Dermis microvascular lymphatic vessel endothelial cell (primary cell): Measurements from ENCODE around the gene ZDHHC3. TPM values are rescaled to one million over a fixed set of nuclear protein-coding genes. Genes with fewer than 3 reads are reported as not detected.
"Not testable (repeated sequence)": the region's sequence is repeated elsewhere in the genome, so short reads cannot be mapped to it uniquely, and the experiment has no call there.

Experiments
- DNase-seq, 2 donors: peaks; one replicate each; pipeline versions ENCODE4 v3.0.0 to v3.0.0-alpha.2; 2010; ENCODE audit warnings: low read depth in 2 of 2
- total RNA-seq: library from RNA; depleted of rRNA; stranded (reverse); fragments of >200 nt; gene quantifications from 2 replicates; pipeline ENCODE4 v1.2.1, GENCODE V29; 2014

The ZDHHC3 gene
- total RNA-seq, 1 donor from 2014 or later = 55.8 TPM

GRCh38 chr3:44996556-44996969 lies 20.6 kb upstream of the ZDHHC3 start:
- no peak for DNase-seq

GRCh38 chr3:44995142-44995770 lies 19.3 kb upstream of the ZDHHC3 start:
- peak; percentile 75 to 81 for DNase-seq

- no peak for DNase-seq
Measured at GRCh38 chr3:44993471-44994205, 17.7 kb upstream of the ZDHHC3 start.

- peak in 1 of 2 donors; percentile 41 for DNase-seq
Measured at GRCh38 chr3:44992555-44993470, 16.8 kb upstream of the ZDHHC3 start.

- no peak for DNase-seq
Measured at GRCh38 chr3:44991326-44991725, 15.4 kb upstream of the ZDHHC3 start.

GRCh38 chr3:44989636-44990373 lies 13.8 kb upstream of the ZDHHC3 start:
- DNase-seq = no peak

GRCh38 chr3:44989141-44989540 lies 13.2 kb upstream of the ZDHHC3 start:
- no peak for DNase-seq

- DNase-seq = no peak
Measured at GRCh38 chr3:44988073-44988472, 12.1 kb upstream of the ZDHHC3 start.

GRCh38 chr3:44987332-44987731 lies 11.4 kb upstream of the ZDHHC3 start:
- no peak for DNase-seq

GRCh38 chr3:44986330-44986729 lies 10.4 kb upstream of the ZDHHC3 start:
- DNase-seq = not testable (repeated sequence)

- no peak for DNase-seq
Measured at GRCh38 chr3:44984335-44984734, 8.4 kb upstream of the ZDHHC3 start.

- DNase-seq = no peak
Measured at GRCh38 chr3:44983484-44983941, 7.5 kb upstream of the ZDHHC3 start.

- DNase-seq = no peak
Measured at GRCh38 chr3:44982817-44983216, 6.8 kb upstream of the ZDHHC3 start.

- DNase-seq = no peak
Measured at GRCh38 chr3:44981751-44982150, 5.8 kb upstream of the ZDHHC3 start.

GRCh38 chr3:44981220-44981619 lies 5.2 kb upstream of the ZDHHC3 start:
- DNase-seq = no peak

- DNase-seq = no peak
Measured at GRCh38 chr3:44974416-44974815, 1.6 kb downstream of the ZDHHC3 start.

- no peak for DNase-seq
Measured at GRCh38 chr3:44970926-44971490, 5.0 kb downstream of the ZDHHC3 start.

GRCh38 chr3:44969828-44970179 lies 6.2 kb downstream of the ZDHHC3 start:
- no peak for DNase-seq

- DNase-seq = no peak
Measured at GRCh38 chr3:44969154-44969827, 6.7 kb downstream of the ZDHHC3 start.

GRCh38 chr3:44968447-44968858 lies 7.5 kb downstream of the ZDHHC3 start:
- DNase-seq = no peak
